Globus pallidus (tissue), 1 donor: Measurements from ENCODE around the gene UBE2F.
"Not testable (repeated sequence)": the region's sequence is repeated elsewhere in the genome, so short reads cannot be mapped to it uniquely, and the experiment has no call there.

Source experiments
- DNase-seq: peaks from one replicate; pipeline ENCODE4 v3.0.0-alpha.2; 2015; ENCODE audit warnings: low spot score

Gene UBE2F

DNA sequence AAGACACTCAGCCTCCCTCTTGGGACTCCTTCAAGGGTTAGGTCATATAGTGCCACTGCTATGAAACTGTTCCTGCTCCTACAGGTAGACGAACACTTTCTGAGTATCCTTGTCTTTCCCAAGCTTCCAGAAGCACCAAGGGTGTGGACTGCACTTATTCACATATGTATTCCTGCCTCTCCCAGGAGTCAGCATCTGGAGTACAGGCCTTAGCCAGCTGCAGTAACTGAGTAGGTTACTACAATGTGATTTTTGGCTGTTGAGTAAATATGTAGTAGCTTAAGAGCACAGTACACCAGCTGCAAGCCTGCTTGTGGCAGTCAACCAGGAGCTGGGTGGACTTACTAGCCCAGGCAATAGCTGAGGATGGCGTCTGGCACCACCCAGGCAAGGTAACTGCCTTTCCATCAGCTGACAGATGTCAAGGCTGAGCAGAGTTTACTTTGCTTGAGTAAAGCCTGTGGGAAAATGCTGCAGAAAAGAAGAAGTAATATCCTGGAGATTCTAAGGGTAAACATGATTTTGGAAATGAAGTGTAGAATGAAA lies 80.0 kb downstream of the UBE2F start:
- DNase-seq, result no peak

DNA sequence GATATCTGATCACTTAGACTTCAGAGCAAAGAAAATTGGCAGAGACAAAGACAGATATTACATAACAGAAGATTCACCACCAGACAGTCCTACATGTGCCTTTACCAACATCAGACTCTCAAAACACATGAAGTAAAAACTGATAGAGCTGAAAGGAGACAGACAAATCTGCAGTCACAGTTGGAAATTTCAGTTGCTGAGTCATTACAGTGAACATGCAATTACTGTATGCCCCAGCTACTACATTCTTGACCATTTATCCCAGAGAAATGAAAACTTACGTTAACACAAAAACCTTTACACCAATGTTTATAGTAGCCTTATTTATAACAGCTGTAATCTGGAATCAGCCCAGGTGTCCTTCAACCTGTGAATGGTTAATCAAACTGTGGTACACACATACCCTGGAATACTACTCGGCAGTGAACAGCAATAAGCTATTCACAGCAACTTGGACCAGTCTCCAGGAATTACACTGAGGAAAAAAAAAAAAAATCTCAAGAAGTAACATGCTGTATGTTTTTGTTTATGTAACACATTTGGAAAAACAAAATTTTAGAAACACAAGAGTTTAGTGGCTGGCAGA lies 86.5 kb downstream of the UBE2F start:
- no peak for DNase-seq

DNA sequence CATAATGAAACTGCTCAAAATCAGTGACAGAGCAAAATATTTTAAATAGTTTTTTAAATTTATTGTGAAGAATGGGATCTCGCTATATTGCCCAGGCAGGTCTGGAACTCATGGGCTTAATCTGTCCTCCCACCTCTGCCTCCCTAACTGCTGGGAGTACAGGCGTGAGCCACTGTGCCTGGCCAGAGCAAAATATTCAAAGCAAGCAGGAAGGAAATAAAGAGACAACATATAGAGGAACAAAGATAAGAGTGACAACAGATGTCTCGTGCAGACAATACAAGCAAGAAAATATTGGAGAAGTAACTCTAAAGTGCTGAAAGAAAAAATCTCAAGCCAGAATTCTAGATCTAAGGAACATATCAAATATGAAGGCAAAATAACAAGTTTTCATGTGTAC lies 89.0 kb downstream of the UBE2F start:
- no peak for DNase-seq

DNA sequence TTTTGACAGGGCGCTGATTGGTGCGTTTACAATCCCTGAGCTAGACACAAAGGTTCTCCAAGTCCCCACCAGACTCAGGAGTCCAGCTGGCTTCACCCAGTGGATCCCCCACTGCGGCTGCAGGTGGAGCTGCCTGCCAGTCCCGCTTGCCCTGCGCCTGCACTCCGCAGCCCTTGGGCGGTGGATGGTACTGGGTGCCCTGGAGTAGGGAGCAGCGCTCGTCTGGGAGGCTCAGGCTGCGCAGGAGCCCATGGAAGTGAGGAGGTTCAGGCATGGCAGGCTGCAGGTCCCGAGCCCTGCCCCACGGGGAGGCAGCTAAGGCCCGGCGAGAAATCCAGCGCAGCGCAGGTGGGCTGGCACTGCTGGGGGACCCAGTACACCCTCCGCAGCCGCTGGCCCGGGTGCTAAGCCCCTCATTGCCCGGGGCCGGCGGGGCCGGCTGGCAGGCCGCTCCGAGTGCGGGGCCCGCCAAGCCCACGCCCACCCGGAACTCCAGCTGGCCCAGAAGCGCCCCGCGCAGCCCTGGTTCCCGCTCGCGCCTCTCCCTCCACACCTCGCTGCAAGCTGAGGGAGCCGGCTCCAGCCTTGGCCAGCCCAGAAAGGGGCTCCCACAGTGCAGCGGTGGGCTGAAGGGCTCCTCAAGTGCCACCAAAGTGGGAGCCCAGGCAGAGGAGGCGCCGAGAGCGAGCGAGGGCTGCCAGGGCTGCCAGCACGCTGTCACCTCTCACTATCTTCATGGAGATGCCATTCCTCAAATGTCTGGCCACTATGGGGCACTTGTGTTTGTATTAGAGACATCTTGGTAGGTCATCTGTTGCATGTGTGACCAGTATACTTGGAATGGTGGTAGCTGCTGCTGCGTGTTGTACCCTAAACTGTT lies 91.1 kb downstream of the UBE2F start:
- DNase-seq, result not testable (repeated sequence)

DNA sequence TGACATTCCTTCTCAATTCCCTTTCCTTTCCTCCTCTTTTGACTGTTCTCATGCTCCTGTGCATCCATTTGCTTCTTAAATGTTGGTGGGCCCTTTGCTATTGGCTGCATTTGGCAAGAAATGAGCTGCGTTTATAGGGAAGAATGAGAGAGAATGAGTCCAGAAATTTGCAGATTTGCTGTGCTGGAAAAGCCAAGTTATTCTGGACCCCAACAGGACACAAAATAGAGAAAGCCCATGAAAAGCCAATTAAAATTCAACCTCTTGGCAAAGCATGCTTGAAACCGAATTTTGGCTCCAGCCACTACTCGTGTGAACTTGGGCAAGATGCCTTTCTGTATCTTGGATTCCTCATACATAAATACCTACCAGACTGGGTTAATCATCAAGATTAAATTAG lies 92.7 kb downstream of the UBE2F start:
- no peak for DNase-seq

DNA sequence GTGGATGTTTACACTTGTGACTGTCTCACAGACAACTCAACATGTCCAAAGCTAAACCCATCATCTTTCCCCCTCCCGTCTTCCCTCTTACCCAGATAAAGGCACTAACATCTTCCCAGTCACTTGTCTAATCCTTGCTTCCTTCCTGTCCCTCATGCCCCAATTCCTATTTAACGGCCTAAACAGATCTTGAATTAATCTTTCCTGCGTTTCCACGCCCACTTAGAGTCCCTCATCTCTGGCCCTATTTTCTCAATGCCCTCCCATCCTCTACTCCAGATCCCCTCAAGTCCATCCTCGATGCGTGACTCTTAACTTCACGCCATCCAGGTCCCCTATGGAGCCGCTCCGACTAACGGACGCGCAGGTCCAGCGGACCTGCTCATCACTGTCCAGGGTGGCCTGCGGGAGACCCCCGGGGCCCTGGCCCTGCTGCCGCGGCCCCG lies 93.3 kb downstream of the UBE2F start:
- DNase-seq, result no peak

DNA sequence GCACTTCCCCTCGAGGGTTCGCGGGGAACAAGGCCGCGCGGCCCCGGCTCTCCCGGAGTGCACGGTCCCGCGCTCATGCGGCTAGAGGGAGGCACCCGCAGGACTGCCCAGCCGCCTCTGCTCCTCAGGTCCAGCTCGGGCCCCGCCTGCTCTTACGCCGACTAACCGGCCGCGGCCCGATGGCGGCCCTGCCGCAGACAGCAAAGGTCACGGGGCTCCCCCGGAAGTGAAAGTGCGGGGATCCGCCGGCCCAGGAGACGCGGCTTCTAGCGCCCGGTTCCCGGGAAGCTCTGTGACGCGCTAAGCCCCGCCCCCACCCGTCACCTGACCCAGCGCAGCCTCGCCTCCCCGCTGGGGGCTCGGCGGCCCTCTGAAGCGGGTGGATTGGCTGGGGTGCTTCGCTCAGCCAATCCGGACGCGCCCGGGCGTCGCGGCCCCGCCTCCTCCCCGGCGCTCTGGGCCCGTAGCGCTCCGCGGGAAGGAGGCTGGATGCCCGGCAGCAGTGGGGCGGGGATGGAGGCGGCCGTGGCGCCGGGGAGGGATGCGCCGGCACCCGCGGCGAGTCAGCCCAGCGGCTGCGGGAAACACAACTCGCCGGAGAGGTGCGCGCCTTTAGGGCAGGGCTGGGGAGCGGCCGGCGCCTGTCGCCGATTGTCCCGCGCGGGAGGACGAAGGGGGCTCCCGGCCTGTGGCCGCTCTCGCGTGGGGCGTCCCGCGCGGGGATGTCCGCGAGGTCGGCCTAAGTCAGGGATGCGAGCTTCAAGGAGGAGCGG lies 93.9 kb downstream of the UBE2F start, which contains the start of gene SCLY:
Gene SCLY (plus strand): TSS at position 460 of the 773 bp plus-strand sequence. CDS start 54 bp downstream, at position 514.
- DNase-seq, result peak; percentile 99

DNA sequence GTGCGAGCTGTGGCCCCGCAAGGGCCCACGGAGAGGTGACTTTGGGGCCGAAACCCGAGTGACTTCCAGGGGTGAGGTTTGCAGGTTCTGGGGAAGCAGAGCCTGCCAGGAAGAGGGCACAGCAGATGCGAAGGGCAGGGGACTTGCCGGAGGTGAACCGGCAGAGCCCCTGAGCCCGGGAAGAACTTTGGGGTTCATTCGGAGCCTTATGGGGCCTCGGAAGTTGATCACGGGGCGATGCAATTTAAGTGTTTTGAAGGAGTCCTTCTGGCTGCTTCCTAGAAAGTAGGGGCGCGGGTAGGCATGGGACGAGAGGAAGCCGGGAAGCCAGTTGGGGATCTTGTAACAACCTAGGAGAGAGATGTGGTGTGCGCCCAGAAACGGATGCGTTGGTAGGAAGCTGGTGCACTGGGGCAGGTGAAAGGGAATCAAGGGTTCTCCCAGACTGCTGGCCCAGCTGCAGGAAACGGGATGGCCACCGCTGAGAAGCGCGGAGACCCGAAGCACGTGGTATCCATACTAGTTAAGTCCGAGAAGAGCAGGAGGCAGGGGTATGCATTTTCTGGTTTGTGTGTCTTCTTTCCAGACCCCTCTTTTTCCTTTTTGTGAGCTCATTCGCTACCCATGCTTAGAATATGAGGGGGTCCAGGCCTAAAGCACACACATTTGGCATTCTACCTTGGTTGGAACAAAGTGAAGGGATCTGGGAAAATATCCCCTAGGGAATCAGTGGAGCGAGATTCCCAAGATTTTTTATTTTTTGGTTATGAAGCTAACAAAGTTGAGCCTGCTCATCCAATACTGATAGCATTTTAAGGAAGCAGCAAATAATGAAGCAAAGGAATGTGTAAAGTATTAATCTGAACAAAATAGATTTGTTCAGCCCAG lies 94.7 kb downstream of the UBE2F start:
- DNase-seq, result peak; percentile 35

DNA sequence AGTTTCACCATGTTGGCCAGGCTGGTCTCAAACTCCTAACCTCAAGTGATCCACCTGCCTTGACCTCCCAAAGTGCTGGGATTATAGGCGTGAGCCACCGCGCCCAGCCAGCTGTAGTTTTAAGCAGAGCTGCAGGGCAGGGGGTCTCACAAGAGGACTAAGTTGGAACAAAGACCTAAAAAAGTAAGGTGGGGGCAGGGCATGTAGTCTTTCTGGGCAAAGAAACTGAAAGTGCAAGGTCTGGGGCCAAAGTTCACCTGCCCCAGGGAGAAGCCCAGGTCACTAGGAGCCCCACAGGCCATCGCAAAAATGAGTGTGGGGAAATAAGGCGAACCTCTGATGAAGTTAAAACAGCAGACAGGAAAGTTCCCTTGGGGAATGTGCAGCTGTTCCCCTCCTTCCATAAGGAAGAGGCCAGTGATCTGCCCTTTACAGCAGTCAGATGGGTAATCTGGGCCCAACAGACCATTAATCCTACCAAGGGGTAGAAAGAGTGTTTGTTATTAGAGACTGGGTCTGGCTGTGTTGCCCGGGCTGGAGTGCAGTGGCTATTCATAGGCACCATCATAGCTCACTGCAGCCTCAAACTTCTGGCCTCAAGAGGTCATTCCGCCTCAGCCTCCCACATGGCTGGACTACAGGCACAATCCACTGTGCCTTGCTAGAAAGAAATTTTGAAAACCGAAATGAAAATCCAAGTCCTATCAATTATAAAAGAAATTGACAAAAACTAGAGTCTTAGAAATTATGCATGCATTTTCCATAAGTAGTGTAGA lies 96.8 kb downstream of the UBE2F start:
- no peak for DNase-seq

DNA sequence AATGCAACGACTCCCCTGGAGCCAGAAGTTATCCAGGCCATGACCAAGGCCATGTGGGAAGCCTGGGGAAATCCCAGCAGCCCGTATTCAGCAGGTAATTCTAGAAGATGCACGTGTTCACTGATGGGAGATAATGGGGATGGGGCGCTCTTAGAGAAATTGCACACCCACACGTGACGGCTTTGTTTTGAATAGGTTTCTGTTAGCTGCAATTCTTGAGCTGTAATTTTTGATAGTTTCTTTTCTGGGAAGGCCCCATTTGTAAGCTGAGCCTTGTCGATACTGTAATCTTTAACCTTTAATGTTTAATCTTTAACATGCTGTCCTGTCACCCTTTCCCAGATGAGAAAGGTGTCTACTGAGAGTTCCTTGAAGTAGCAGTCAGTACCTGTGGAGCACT lies 97.6 kb downstream of the UBE2F start:
- DNase-seq, result no peak

DNA sequence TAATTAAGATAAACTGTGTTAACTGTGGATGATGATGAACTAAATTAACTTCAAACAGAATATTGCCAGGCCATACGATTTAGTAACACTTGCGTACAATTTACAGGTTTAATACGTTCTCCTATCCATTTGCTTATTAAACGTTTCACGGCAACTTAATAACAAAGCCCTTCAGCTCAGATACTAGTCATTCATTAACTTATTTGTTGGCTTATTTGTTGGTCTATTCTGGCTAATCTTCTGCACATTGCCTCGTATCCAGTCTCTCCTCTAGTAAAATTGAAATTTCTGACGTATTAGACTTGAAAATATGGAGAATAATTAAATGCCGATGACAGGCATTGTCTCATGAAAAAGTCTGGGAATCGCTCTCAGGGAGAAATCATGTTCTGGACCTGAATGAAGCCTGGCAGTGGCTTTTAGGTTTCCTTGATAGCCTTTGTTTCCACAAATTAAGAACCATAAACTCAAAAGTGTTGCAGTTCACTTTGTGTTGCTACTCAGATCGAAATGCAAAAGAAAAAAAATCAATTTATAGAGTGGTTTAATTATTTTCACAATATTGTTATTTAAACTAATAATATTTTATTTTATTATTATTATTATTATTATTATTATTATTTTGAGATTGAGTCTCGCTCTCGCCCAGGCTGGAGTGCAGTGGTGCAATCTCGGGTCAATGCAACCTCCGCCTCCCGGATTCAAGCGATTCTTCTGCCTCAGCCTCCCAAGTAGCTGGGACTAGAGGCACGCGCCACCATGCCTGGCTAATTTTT lies 98.4 kb downstream of the UBE2F start:
- no peak for DNase-seq

DNA sequence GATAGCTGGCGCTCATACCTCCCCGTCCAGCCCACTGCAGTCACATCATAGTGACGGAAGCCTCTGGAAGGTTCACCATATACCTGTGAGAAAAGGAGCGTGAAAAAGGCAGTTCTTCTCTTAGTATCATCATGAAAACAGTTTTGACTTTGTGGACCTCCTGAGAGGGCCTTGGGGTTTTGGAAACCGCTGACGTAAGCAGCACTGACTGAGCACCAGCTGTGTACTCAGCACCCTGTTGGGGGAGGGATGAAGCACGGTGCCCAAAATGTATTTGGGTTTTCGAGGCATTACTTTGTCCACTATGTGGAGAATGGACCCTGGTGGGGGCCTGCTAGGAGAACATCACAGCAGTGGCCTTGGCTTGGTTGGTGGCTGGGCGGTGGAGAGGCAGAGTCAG lies 99.4 kb downstream of the UBE2F start:
- no peak for DNase-seq

DNA sequence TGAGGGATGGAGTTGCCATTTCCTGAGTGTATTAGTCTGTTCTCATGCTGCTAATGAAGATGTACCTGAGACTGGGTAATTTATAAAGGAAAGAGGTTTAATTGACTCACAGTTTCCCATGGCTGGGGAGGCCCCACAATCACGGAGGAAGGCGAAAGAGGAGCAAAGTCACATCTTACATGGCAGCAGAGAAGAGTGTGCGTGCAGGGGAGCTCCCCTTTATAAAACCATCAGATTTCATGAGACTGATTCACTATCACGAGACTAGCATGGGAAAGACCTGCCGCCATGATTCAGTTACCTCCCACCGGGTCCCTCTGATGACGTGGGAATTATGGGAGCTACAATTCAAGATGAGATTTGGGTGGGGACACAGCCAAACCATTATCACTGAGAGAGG lies 99.9 kb downstream of the UBE2F start:
- DNase-seq, result not testable (repeated sequence)

DNA sequence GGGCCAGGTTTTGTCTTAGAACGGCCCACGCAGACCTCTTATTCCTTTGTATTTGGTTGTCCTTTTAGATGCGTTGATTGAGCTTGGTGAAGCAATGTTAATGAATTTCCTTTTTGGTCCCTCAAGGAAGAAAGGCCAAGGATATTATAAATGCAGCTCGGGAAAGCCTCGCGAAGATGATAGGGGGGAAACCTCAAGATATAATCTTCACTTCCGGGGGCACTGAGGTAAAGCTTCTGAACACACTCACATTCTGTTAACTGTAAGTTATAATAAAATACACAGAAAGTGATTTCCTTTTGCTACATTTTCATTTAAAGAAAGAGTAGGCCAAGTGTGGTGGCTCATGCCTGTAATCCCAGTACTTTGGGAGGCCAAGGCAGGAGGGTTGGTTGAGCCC lies 101.1 kb downstream of the UBE2F start:
- no peak for DNase-seq

DNA sequence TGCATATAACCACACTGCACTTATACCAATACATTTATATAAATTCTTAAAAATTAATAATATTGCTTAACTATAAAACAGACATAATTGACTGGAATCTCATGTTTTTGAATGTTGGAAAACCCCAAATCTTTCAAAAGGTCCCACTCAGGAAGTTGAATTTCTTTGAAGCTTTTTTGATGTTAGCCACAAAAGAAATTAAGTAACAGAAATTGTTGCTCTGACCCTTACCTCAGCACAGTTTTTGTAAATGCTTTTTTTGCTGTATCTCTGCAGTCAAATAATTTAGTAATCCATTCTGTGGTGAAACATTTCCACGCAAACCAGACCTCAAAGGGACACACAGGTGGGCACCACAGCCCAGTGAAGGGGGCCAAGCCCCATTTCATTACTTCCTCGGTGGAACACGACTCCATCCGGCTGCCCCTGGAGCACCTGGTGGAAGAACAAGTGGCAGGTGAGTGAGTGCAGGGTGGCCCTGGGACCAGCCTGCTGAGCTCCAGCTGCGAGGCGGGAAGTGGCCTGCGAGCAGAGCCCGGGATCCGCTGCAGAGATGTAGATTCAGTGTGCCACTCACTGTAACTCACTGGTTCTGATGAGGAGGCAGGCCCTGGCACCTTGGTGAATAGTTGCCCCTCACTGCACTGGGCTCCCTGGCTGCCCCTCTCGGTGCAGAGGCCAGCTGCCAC lies 102.4 kb downstream of the UBE2F start:
- DNase-seq, result no peak

DNA sequence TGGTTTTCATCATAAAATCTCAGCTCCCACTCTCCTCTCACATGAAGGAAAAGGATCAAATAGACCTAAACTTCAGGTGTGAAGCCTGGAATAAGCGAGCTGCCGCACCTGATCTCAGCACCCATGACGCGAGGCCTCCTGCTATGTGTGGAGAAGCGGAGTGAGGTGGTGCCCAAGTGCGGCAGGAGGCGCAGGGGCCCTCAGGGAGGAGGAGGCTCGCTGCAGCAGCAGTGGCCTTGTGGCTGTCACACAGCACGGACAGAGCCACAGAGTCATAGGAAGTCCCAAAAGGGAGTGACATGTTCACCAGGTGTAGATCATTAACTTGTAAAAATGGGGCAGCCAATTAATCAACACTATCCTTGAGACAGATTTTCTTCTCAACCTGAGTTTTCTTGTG lies 103.1 kb downstream of the UBE2F start:
- DNase-seq, result no peak

DNA sequence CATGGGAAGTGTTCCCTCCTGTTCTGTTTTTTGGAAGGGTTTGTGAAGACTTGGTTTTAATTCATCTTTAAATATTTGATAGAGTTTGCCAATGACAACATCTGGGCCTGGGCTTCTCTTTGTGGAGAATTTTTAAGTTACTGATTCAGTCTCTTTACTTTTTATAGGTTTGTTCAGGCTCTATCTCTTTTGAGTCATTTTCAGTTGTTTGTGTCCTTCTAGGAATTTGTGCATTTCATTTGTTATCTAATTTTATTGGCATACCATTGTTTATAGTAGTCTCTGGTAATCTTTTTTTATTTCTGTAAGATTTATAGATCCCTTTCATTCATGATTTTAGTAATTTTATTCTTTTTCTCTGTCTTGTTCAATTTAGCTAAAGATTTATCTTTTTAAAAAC lies 108.6 kb downstream of the UBE2F start:
- DNase-seq, result no peak

DNA sequence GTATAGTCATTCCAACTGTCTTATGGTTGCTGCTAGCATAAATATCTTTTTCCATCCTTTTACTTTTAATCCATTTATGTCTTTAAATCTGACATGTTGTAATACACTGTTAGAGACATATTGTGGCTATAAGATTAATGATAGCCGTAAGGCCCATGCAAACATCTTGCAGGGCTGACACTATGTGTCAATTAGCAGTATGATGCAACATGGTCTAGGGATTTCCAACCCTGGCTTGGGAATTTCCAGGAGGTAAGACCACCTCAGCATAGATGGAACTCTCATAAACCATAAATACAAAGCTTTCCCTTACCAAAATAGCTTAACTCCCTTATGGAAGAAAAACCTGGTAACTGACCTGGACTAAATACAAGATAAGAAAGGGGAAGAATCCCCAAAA lies 110.5 kb downstream of the UBE2F start:
- no peak for DNase-seq

DNA sequence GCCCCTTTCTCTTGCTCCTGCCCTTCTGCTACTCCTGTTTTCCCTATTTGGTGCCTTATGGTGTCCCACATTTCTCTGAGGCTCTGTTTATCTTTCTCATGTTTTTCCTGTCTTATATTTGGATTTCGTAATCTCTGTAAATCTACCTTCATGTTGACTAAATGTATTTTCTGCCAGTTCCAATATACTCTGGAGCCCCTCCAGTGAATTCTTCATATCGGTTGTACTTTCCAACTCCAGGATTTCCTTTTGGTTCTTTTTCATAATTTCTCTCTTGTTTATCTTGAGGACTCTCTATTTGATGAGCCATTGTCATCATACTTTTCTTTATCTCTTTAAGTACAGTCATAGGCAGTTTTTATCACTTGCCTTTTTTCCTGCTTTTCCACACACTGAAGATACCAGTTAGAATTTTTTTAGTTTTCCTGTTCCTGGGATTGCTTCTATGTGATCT lies 113.1 kb downstream of the UBE2F start:
- no peak for DNase-seq
